Measurements from ENCODE around the gene SLC26A2. TPM values are rescaled to one million over a fixed set of nuclear protein-coding genes. Genes with fewer than 3 reads are reported as not detected.

The SLC26A2 gene
- total and polyA plus RNA-seq, 4 donors: 2.8 to 16.1 (median 8.6) TPM

Other genes starting within 250 kb of the SLC26A2 start
- 1 to 10 TPM; 2.3 to 2.5 TPM for gene PPARGC1B, start 230.4 kb upstream of the SLC26A2 start, total RNA-seq
- gene PPARGC1B, start 230.4 kb upstream of the SLC26A2 start, polyA plus RNA-seq: under 1 TPM; 0.05 to 0.88 TPM
- not detected for gene PDE6A, start 16.0 kb upstream of the SLC26A2 start, total RNA-seq
- gene PDE6A, start 16.0 kb upstream of the SLC26A2 start, polyA plus RNA-seq: under 1 TPM in 1 of 2 donors, not detected in 1; 0.13 TPM
- 1 to 10 TPM; 3.8 to 4.2 TPM for gene TIGD6, start 39.9 kb downstream of the SLC26A2 start, total RNA-seq
- gene TIGD6, start 39.9 kb downstream of the SLC26A2 start, polyA plus RNA-seq: 1 to 10 TPM; 2.1 to 3.7 TPM
- 10 to 100 TPM; 27.6 to 31.0 TPM for gene HMGXB3, start 40.0 kb downstream of the SLC26A2 start, total RNA-seq
- 10 to 100 TPM in 1 of 2 donors, 1 to 10 TPM in 1; 2.3 to 16.3 TPM for gene HMGXB3, start 40.0 kb downstream of the SLC26A2 start, polyA plus RNA-seq
- 100 to 1,000 TPM in 1 of 2 donors, 10 to 100 TPM in 1; 35.3 to 125 TPM for gene CSF1R, start 125.8 kb downstream of the SLC26A2 start, total RNA-seq
- gene CSF1R, start 125.8 kb downstream of the SLC26A2 start, polyA plus RNA-seq: 10 to 100 TPM in 1 of 2 donors, 1 to 10 TPM in 1; 3.4 to 15.0 TPM
- 100 to 1,000 TPM; 217 to 360 TPM for gene PDGFRB, start 195.1 kb downstream of the SLC26A2 start, total RNA-seq
- 100 to 1,000 TPM in 1 of 2 donors, 10 to 100 TPM in 1; 44.0 to 353 TPM for gene PDGFRB, start 195.1 kb downstream of the SLC26A2 start, polyA plus RNA-seq
- not detected for gene CDX1, start 206.0 kb downstream of the SLC26A2 start, total RNA-seq
- gene CDX1, start 206.0 kb downstream of the SLC26A2 start, polyA plus RNA-seq: 10 to 100 TPM in 1 of 2 donors, under 1 TPM in 1; 0.69 to 30.2 TPM
- gene SLC6A7, start 229.3 kb downstream of the SLC26A2 start, total RNA-seq: not detected
- gene SLC6A7, start 229.3 kb downstream of the SLC26A2 start, polyA plus RNA-seq: under 1 TPM; 0.25 to 0.41 TPM

Measured in aorta (tissue), 4 donors.